Vagina (tissue), 2 donors: Measurements from ENCODE around the gene AP3B2. TPM values are rescaled to one million over a fixed set of nuclear protein-coding genes. Genes with fewer than 3 reads are reported as not detected.

Experiments
- DNase-seq, 2 donors: peaks; one replicate each; pipeline ENCODE4 v3.0.0-alpha.2; 2017; ENCODE audit errors: extremely low spot score in 2 of 2
- H3K27ac ChIP-seq: fragments of 200-600 bp; sonication (generic); one replicate; pipeline ENCODE4 v1.5.1; 2019
- H3K27me3 ChIP-seq: fragments of 200-600 bp; sonication (generic); one replicate; pipeline ENCODE4 v1.5.1; 2019
- H3K36me3 ChIP-seq, 2 donors: fragments of 200-600 bp; sonication (generic); one replicate each; pipeline ENCODE4 v1.5.1; 2017 to 2019
- H3K4me1 ChIP-seq: fragments of 200-600 bp; sonication (generic); one replicate; pipeline ENCODE4 v1.5.1; 2019
- H3K4me3 ChIP-seq, 2 donors: fragments of 200-600 bp; sonication (generic); 1 replicate in 1 of 2; 2 replicates in 1 of 2; pipeline ENCODE4 v1.5.1; 2016 to 2019
- H3K9me3 ChIP-seq: fragments of 200-600 bp; sonication (generic); one replicate; pipeline ENCODE4 v1.5.1; 2019
- CTCF ChIP-seq, 3 experiments: fragments of 450-650 bp in 2 of 3; fragments of 200-600 bp in 1 of 3; sonication (generic) in 1 of 3; IDR thresholded peaks; one replicate each; pipeline ENCODE4 v1.5.1; 2017 to 2019; ENCODE audit warnings: antibody characterized with exemption in 3 of 3, mild to moderate bottlenecking in 2 of 3, moderate library complexity in 2 of 3
- POLR2A ChIP-seq, 2 donors: fragments of 450-650 bp; IDR thresholded peaks; one replicate each; pipeline ENCODE4 v1.6.1; 2017; ENCODE audit warnings: antibody characterized with exemption in 2 of 2, mild to moderate bottlenecking in 2 of 2, moderate library complexity in 2 of 2
- POLR2AphosphoS5 ChIP-seq, 2 donors: sonication (generic); formaldehyde crosslinking; IDR thresholded peaks; one replicate each; pipeline ENCODE4 v1.9.0; 2017; ENCODE audit warnings: antibody characterized with exemption in 2 of 2, mild to moderate bottlenecking in 2 of 2, low read depth in 1 of 2; ENCODE audit not compliant: insufficient read depth in 1 of 2
- intact Hi-C: fragments of 100-400 bp; cut with DNase I; formaldehyde crosslinking; loops from one replicate; pipeline ENCODE4 v1.15.1; 2023
- total RNA-seq: library from RNA; depleted of rRNA; stranded (reverse); fragments of >200 nt; gene quantifications from one replicate; pipeline ENCODE4 v1.2.3, GENCODE V29; 2016

AP3B2 gene
- total RNA-seq, 1 donor from 2014 or later: 3.7 TPM

DNA sequence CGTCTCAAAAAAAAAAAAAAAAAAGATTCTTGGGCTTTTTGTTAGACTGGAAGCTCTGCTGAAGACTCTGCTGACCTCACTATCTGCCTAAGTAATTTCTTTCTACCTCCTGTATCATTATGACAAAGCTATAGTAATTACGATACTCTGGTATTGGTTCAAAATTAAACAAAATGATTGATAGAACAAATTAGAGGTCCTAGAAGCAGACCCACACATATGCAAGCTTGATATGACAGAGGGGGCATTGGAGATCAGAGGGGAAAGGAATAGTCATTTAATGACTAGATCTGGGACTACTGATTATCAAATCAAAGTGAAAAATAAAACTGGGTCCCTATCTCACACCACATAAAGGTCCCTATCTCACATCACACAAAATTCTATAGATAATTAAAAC, 21.9 kb upstream of the AP3B2 start:
- DNase-seq: no peak
- H3K27ac ChIP-seq: no peak overlapping the region
- TF ChIP-seq CTCF (IDR thresholded peaks at IDR 0.05): no peak
- TF ChIP-seq POLR2AphosphoS5 (IDR thresholded peaks at IDR 0.05; ENCODE audit: insufficient read depth in 1 of 2, low read depth in 1 of 2): no peak
- no peak for TF ChIP-seq POLR2A (IDR thresholded peaks at IDR 0.05)
- no peaks in the 10 kb centered on the region for H3K9me3 ChIP-seq
- H3K4me3 ChIP-seq: no peak overlapping the region
- no peaks in the 10 kb centered on the region for H3K27me3 ChIP-seq
- intact Hi-C loops: no loop called here
- H3K4me1 ChIP-seq: no peaks in the 10 kb centered on the region
- H3K36me3 ChIP-seq: no peaks in the 10 kb centered on the region

DNA sequence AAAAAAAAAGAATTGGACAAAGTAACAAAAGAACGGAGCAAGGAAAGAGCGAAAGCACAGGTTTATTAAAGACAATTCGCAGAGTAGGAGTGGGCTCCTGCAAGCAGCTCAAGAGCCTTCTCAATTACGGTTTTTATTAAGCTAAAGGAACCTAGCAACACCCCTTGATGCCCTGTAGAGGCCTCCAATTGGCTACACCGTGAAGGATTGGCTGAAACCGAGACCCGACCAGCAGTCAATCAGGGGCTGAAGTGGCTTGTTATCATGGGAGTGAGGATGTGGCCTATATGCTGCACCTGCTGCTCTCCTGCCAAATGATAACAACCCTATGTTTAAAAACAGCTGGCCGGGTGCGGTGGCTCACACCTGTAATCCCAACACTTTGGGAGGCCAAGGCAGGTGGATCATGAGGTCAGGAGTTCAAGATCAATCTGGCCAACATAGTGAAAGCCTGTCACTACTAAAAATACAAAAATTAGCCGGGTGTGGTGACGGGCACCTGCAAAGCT, 20.4 kb upstream of the AP3B2 start:
- no peaks in the 10 kb centered on the region for H3K36me3 ChIP-seq
- H3K9me3 ChIP-seq: no peaks in the 10 kb centered on the region
- H3K4me1 ChIP-seq: no peaks in the 10 kb centered on the region
- H3K4me3 ChIP-seq: no peak overlapping the region
- H3K27ac ChIP-seq: no peak overlapping the region
- TF ChIP-seq POLR2A (IDR thresholded peaks at IDR 0.05): no peak
- no peak for TF ChIP-seq POLR2AphosphoS5 (IDR thresholded peaks at IDR 0.05; ENCODE audit: insufficient read depth in 1 of 2, low read depth in 1 of 2)
- TF ChIP-seq CTCF (IDR thresholded peaks at IDR 0.05): no peak
- intact Hi-C loops: no loop called here
- DNase-seq: no peak
- no peaks in the 10 kb centered on the region for H3K27me3 ChIP-seq

DNA sequence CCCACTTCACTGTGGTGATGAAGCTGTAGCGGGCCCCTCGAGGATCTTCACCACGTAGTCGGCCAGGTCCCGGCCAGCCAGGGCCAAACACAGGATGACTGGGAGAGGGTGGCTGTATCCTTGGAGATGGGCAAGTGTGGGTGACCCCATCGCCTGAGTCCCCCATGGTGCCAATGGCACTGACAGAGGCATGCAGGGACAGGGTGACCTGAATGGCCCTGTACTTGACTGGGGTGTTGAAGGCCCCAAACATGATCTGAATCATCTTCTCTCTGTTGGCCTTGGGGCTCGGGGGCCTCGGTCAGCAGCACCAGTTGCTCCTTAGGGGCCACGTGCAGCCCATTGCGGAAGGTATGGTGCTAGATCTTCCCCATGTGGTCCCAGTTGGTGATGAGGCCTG, 17.1 kb upstream of the AP3B2 start:
- Histone ChIP-seq H3K9me3 (no peaks in the 10 kb centered on the region), H3K27ac (no peak overlapping the region), H3K4me1 (no peaks in the 10 kb centered on the region), H3K4me3 (no peak overlapping the region), H3K36me3 (no peaks in the 10 kb centered on the region), H3K27me3 (no peaks in the 10 kb centered on the region)
- intact Hi-C loops: no loop called here
- no peak for DNase-seq
- TF ChIP-seq CTCF (IDR thresholded peaks at IDR 0.05) (no peak), POLR2AphosphoS5 (IDR thresholded peaks at IDR 0.05; ENCODE audit: insufficient read depth in 1 of 2, low read depth in 1 of 2) (no peak), POLR2A (IDR thresholded peaks at IDR 0.05) (no peak)

DNA sequence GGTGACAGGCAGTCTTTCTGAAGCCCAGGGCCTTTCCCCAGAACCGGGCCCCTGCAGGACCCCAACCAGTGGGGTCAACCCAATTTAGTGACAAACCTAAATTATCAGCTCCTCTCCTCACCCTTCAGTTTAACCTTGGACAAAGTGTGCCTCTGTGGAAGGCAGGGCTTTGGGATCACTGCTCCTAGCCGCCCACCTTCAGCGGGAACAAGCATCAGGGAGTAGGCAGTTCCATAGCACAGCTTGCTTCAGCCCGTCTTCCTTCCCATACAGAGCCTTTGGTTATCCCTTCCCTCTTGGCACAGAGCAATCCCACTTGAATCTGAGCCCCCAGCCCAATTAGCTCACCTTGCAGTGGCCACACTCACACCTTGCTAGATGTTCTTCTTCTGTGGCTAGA, 5.3 kb upstream of the AP3B2 start:
- no peak overlapping the region for H3K27ac ChIP-seq
- H3K9me3 ChIP-seq: no peaks in the 10 kb centered on the region
- intact Hi-C loops: no loop called here
- peaks cover 5% of the 10 kb centered on the region for H3K4me1 ChIP-seq
- no peak overlapping the region for H3K4me3 ChIP-seq
- TF ChIP-seq CTCF (IDR thresholded peaks at IDR 0.05) (no peak), POLR2A (IDR thresholded peaks at IDR 0.05) (no peak), POLR2AphosphoS5 (IDR thresholded peaks at IDR 0.05; ENCODE audit: insufficient read depth in 1 of 2, low read depth in 1 of 2) (no peak)
- H3K27me3 ChIP-seq: no peaks in the 10 kb centered on the region
- no peaks in the 10 kb centered on the region for H3K36me3 ChIP-seq
- DNase-seq: no peak

- no peak overlapping the region for H3K27ac ChIP-seq
- H3K27me3 ChIP-seq: no peaks in the 10 kb centered on the region
- no peak overlapping the region for H3K4me3 ChIP-seq
- no peaks in the 10 kb centered on the region for H3K9me3 ChIP-seq
- intact Hi-C loops: no loop called here
- peaks cover 11% of the 10 kb centered on the region for H3K4me1 ChIP-seq
- no peaks in the 10 kb centered on the region for H3K36me3 ChIP-seq
- no peak for DNase-seq
- TF ChIP-seq CTCF (IDR thresholded peaks at IDR 0.05) (no peak), POLR2AphosphoS5 (IDR thresholded peaks at IDR 0.05; ENCODE audit: insufficient read depth in 1 of 2, low read depth in 1 of 2) (no peak), POLR2A (IDR thresholded peaks at IDR 0.05) (no peak)
These were observed 4.3 kb upstream of the AP3B2 start for GRCh38 chr15:82714016-82714415.
